ENCODE measurements around the gene MAPKAPK2.

MAPKAPK2 gene

GRCh38 chr1:206744683-206745082 lies 60.0 kb downstream of the MAPKAPK2 start:
- H3K79me2 ChIP-seq (ENCODE audit: control insufficient read depth, insufficient read depth, low read length, unreplicated experiment): no peaks in the 10 kb centered on the region
- no peak overlapping the region for H3K4me3 ChIP-seq (ENCODE audit: low read depth, low read length)
- H3K4me1 ChIP-seq (ENCODE audit: control insufficient read depth, insufficient read depth, low read length, unreplicated experiment): peaks cover 11% of the 10 kb centered on the region
- no peak overlapping the region for H3K27ac ChIP-seq (ENCODE audit: low read depth, low read length)
- no peak overlapping the region for H2AFZ ChIP-seq (ENCODE audit: low read length, unreplicated experiment)
- no peaks in the 10 kb centered on the region for H3K27me3 ChIP-seq (ENCODE audit: insufficient read depth, low read length)
- H3K36me3 ChIP-seq (ENCODE audit: insufficient read depth, low read length): no peaks in the 10 kb centered on the region

- Histone ChIP-seq H3K36me3 (ENCODE audit: insufficient read depth, low read length) (no peaks in the 10 kb centered on the region), H3K27me3 (ENCODE audit: insufficient read depth, low read length) (no peaks in the 10 kb centered on the region), H3K4me3 (ENCODE audit: low read depth, low read length) (no peak overlapping the region), H3K4me1 (ENCODE audit: control insufficient read depth, insufficient read depth, low read length, unreplicated experiment) (peaks cover 11% of the 10 kb centered on the region), H3K27ac (ENCODE audit: low read depth, low read length) (no peak overlapping the region), H2AFZ (ENCODE audit: low read length, unreplicated experiment) (no peak overlapping the region), H3K79me2 (ENCODE audit: control insufficient read depth, insufficient read depth, low read length, unreplicated experiment) (no peaks in the 10 kb centered on the region)
These were observed 60.6 kb downstream of the MAPKAPK2 start for GRCh38 chr1:206745301-206745700.

GRCh38 chr1:206748348-206749030 lies 63.8 kb downstream of the MAPKAPK2 start:
- no peaks in the 10 kb centered on the region for H3K79me2 ChIP-seq (ENCODE audit: control insufficient read depth, insufficient read depth, low read length, unreplicated experiment)
- H3K4me3 ChIP-seq (ENCODE audit: low read depth, low read length): no peak overlapping the region
- H3K27me3 ChIP-seq (ENCODE audit: insufficient read depth, low read length): peaks cover 8% of the 10 kb centered on the region; the same call in 1 of the 2 replicates
- no peak overlapping the region for H2AFZ ChIP-seq (ENCODE audit: low read length, unreplicated experiment)
- H3K36me3 ChIP-seq (ENCODE audit: insufficient read depth, low read length): no peaks in the 10 kb centered on the region
- peaks cover 11% of the 10 kb centered on the region for H3K4me1 ChIP-seq (ENCODE audit: control insufficient read depth, insufficient read depth, low read length, unreplicated experiment)
- no peak overlapping the region for H3K27ac ChIP-seq (ENCODE audit: low read depth, low read length)

- peaks cover 23% of the 10 kb centered on the region; the same call in 1 of the 2 replicates for H3K27me3 ChIP-seq (ENCODE audit: insufficient read depth, low read length)
- H3K36me3 ChIP-seq (ENCODE audit: insufficient read depth, low read length): no peaks in the 10 kb centered on the region
- H2AFZ ChIP-seq (ENCODE audit: low read length, unreplicated experiment): no peak overlapping the region
- H3K4me3 ChIP-seq (ENCODE audit: low read depth, low read length): no peak overlapping the region
- H3K4me1 ChIP-seq (ENCODE audit: control insufficient read depth, insufficient read depth, low read length, unreplicated experiment): peaks cover 11% of the 10 kb centered on the region
- H3K27ac ChIP-seq (ENCODE audit: low read depth, low read length): no peak overlapping the region
- no peaks in the 10 kb centered on the region for H3K79me2 ChIP-seq (ENCODE audit: control insufficient read depth, insufficient read depth, low read length, unreplicated experiment)
These were observed 67.2 kb downstream of the MAPKAPK2 start for GRCh38 chr1:206751891-206752290.

GRCh38 chr1:206752481-206752880 lies 67.8 kb downstream of the MAPKAPK2 start:
- H3K4me1 ChIP-seq (ENCODE audit: control insufficient read depth, insufficient read depth, low read length, unreplicated experiment): peaks cover 11% of the 10 kb centered on the region
- peaks cover 29% of the 10 kb centered on the region; the same call in 1 of the 2 replicates for H3K27me3 ChIP-seq (ENCODE audit: insufficient read depth, low read length)
- no peak overlapping the region for H2AFZ ChIP-seq (ENCODE audit: low read length, unreplicated experiment)
- no peaks in the 10 kb centered on the region for H3K79me2 ChIP-seq (ENCODE audit: control insufficient read depth, insufficient read depth, low read length, unreplicated experiment)
- no peaks in the 10 kb centered on the region for H3K36me3 ChIP-seq (ENCODE audit: insufficient read depth, low read length)
- no peak overlapping the region for H3K27ac ChIP-seq (ENCODE audit: low read depth, low read length)
- no peak overlapping the region for H3K4me3 ChIP-seq (ENCODE audit: low read depth, low read length)

- H3K79me2 ChIP-seq (ENCODE audit: control insufficient read depth, insufficient read depth, low read length, unreplicated experiment): no peaks in the 10 kb centered on the region
- H3K4me3 ChIP-seq (ENCODE audit: low read depth, low read length): no peak overlapping the region
- H3K27ac ChIP-seq (ENCODE audit: low read depth, low read length): no peak overlapping the region
- no peaks in the 10 kb centered on the region for H3K36me3 ChIP-seq (ENCODE audit: insufficient read depth, low read length)
- H3K27me3 ChIP-seq (ENCODE audit: insufficient read depth, low read length): peaks cover 36% of the 10 kb centered on the region; the same call in 1 of the 2 replicates
- H3K4me1 ChIP-seq (ENCODE audit: control insufficient read depth, insufficient read depth, low read length, unreplicated experiment): peaks cover 8% of the 10 kb centered on the region
- no peak overlapping the region for H2AFZ ChIP-seq (ENCODE audit: low read length, unreplicated experiment)
These were observed 68.4 kb downstream of the MAPKAPK2 start for GRCh38 chr1:206753141-206753540.

GRCh38 chr1:206754011-206754410 lies 69.3 kb downstream of the MAPKAPK2 start:
- Histone ChIP-seq H3K79me2 (ENCODE audit: control insufficient read depth, insufficient read depth, low read length, unreplicated experiment) (no peaks in the 10 kb centered on the region), H2AFZ (ENCODE audit: low read length, unreplicated experiment) (no peak overlapping the region), H3K27me3 (ENCODE audit: insufficient read depth, low read length) (peaks cover 43% of the 10 kb centered on the region), H3K27ac (ENCODE audit: low read depth, low read length) (no peak overlapping the region), H3K4me1 (ENCODE audit: control insufficient read depth, insufficient read depth, low read length, unreplicated experiment) (no peaks in the 10 kb centered on the region), H3K36me3 (ENCODE audit: insufficient read depth, low read length) (no peaks in the 10 kb centered on the region), H3K4me3 (ENCODE audit: low read depth, low read length) (no peak overlapping the region)

GRCh38 chr1:206757524-206758266 lies 73.0 kb downstream of the MAPKAPK2 start:
- Histone ChIP-seq H3K27ac (ENCODE audit: low read depth, low read length) (no peak overlapping the region), H3K79me2 (ENCODE audit: control insufficient read depth, insufficient read depth, low read length, unreplicated experiment) (no peaks in the 10 kb centered on the region), H3K36me3 (ENCODE audit: insufficient read depth, low read length) (no peaks in the 10 kb centered on the region), H3K4me1 (ENCODE audit: control insufficient read depth, insufficient read depth, low read length, unreplicated experiment) (no peaks in the 10 kb centered on the region), H3K27me3 (ENCODE audit: insufficient read depth, low read length) (peaks cover 60% of the 10 kb centered on the region), H2AFZ (ENCODE audit: low read length, unreplicated experiment) (no peak overlapping the region), H3K4me3 (ENCODE audit: low read depth, low read length) (no peak overlapping the region)

GRCh38 chr1:206760590-206760989 lies 75.9 kb downstream of the MAPKAPK2 start:
- Histone ChIP-seq H3K79me2 (ENCODE audit: control insufficient read depth, insufficient read depth, low read length, unreplicated experiment) (no peaks in the 10 kb centered on the region), H3K4me3 (ENCODE audit: low read depth, low read length) (no peak overlapping the region), H3K36me3 (ENCODE audit: insufficient read depth, low read length) (no peaks in the 10 kb centered on the region), H2AFZ (ENCODE audit: low read length, unreplicated experiment) (no peak overlapping the region), H3K4me1 (ENCODE audit: control insufficient read depth, insufficient read depth, low read length, unreplicated experiment) (no peaks in the 10 kb centered on the region), H3K27me3 (ENCODE audit: insufficient read depth, low read length) (peaks cover 71% of the 10 kb centered on the region), H3K27ac (ENCODE audit: low read depth, low read length) (no peak overlapping the region)

GRCh38 chr1:206761159-206761768 lies 76.6 kb downstream of the MAPKAPK2 start:
- no peak overlapping the region for H3K27ac ChIP-seq (ENCODE audit: low read depth, low read length)
- H2AFZ ChIP-seq (ENCODE audit: low read length, unreplicated experiment): no peak overlapping the region
- H3K36me3 ChIP-seq (ENCODE audit: insufficient read depth, low read length): no peaks in the 10 kb centered on the region
- H3K27me3 ChIP-seq (ENCODE audit: insufficient read depth, low read length): peaks cover 67% of the 10 kb centered on the region
- no peak overlapping the region for H3K4me3 ChIP-seq (ENCODE audit: low read depth, low read length)
- no peaks in the 10 kb centered on the region for H3K79me2 ChIP-seq (ENCODE audit: control insufficient read depth, insufficient read depth, low read length, unreplicated experiment)
- H3K4me1 ChIP-seq (ENCODE audit: control insufficient read depth, insufficient read depth, low read length, unreplicated experiment): no peaks in the 10 kb centered on the region

Measured in ACC112 (cell line).